Liver (tissue), 9 donors: ENCODE measurements around the gene NSUN4. TPM values are rescaled to one million over a fixed set of nuclear protein-coding genes. Genes with fewer than 3 reads are reported as not detected.

Source experiments
- DNase-seq: peaks from one replicate; pipeline ENCODE4 v3.0.0-alpha.2; 2017; ENCODE audit warnings: low spot score
- H3K27ac ChIP-seq, 2 donors: one replicate each; pipeline ENCODE4 v1.7.0; 2013; ENCODE audit warnings: inconsistent platforms in 2 of 2, low read length in 2 of 2, control low read depth in 1 of 2, low read depth in 1 of 2, mild to moderate bottlenecking in 1 of 2
- H3K27me3 ChIP-seq, 4 donors: one replicate each; pipeline versions ENCODE4 v1.6.1 to v1.7.0; 2013; ENCODE audit warnings: low read length in 3 of 4, inconsistent platforms in 1 of 4, mild to moderate bottlenecking in 1 of 4, moderate library complexity in 1 of 4; ENCODE audit not compliant: control insufficient read depth in 4 of 4, insufficient read depth in 4 of 4
- H3K36me3 ChIP-seq, 4 donors: one replicate each; pipeline versions ENCODE4 v1.6.1 to v1.7.0; 2013; ENCODE audit warnings: low read length in 3 of 4, mild to moderate bottlenecking in 3 of 4, low read depth in 1 of 4, moderate library complexity in 1 of 4; ENCODE audit not compliant: control insufficient read depth in 4 of 4, insufficient read depth in 3 of 4
- H3K4me1 ChIP-seq, 4 donors: one replicate each; pipeline versions ENCODE4 v1.6.1 to v1.7.0; 2013; ENCODE audit warnings: low read length in 3 of 4, mild to moderate bottlenecking in 3 of 4, moderate library complexity in 1 of 4; ENCODE audit not compliant: control insufficient read depth in 4 of 4, insufficient read depth in 4 of 4
- H3K4me3 ChIP-seq, 3 donors: one replicate each; pipeline versions ENCODE4 v1.6.1 to v1.7.0; 2013; ENCODE audit warnings: low read length in 3 of 3, control low read depth in 1 of 3, low read depth in 1 of 3, mild to moderate bottlenecking in 1 of 3
- H3K9ac ChIP-seq, 2 donors: one replicate each; pipeline ENCODE4 v1.7.0; 2013; ENCODE audit warnings: low read length in 2 of 2, mild to moderate bottlenecking in 2 of 2, moderate library complexity in 2 of 2, control low read depth in 1 of 2, low read depth in 1 of 2
- H3K9me3 ChIP-seq, 4 donors: one replicate each; pipeline versions ENCODE4 v1.6.1 to v1.7.0; 2013; ENCODE audit warnings: low read length in 3 of 4; ENCODE audit not compliant: control insufficient read depth in 4 of 4
- EGR1 ChIP-seq, 2 donors: IDR thresholded peaks; 2 replicates each; pipeline ENCODE4 v1.6.1; 2016 to 2018; ENCODE audit warnings: antibody characterized with exemption in 2 of 2, low read depth in 2 of 2
- FOXA1 ChIP-seq: IDR thresholded peaks from 2 replicates; pipeline ENCODE4 v1.6.1; 2016; ENCODE audit warnings: antibody characterized with exemption
- FOXA2 ChIP-seq: IDR thresholded peaks from 2 replicates; pipeline ENCODE4 v1.6.1; 2016; ENCODE audit warnings: antibody characterized with exemption
- GABPA ChIP-seq, 2 donors: IDR thresholded peaks in 1 of 2; conservative IDR thresholded peaks in 1 of 2; 2 replicates each; pipeline ENCODE4 v1.6.1; 2016; ENCODE audit warnings: antibody characterized with exemption in 2 of 2, mild to moderate bottlenecking in 1 of 2, moderate library complexity in 1 of 2
- HNF4A ChIP-seq, 2 donors: conservative IDR thresholded peaks; 2 replicates each; pipeline ENCODE4 v1.6.1; 2016; ENCODE audit warnings: antibody characterized with exemption in 2 of 2, mild to moderate bottlenecking in 2 of 2
- HNF4G ChIP-seq: IDR thresholded peaks from 2 replicates; pipeline ENCODE4 v1.6.1; 2016; ENCODE audit warnings: antibody characterized with exemption
- JUND ChIP-seq, 2 donors: IDR thresholded peaks; 2 replicates each; pipeline ENCODE4 v1.6.1; 2016; ENCODE audit warnings: antibody characterized with exemption in 2 of 2
- NR2F2 ChIP-seq: IDR thresholded peaks from 2 replicates; pipeline ENCODE4 v1.6.1; 2016; ENCODE audit warnings: antibody characterized with exemption
- RAD21 ChIP-seq, 2 donors: IDR thresholded peaks; 2 replicates each; pipeline ENCODE4 v1.6.1; 2016; ENCODE audit warnings: antibody characterized with exemption in 2 of 2, mild to moderate bottlenecking in 2 of 2
- RXRA ChIP-seq, 2 donors: IDR thresholded peaks; 2 replicates each; pipeline ENCODE4 v1.6.1; 2017 to 2018; ENCODE audit warnings: antibody characterized with exemption in 2 of 2, mild to moderate bottlenecking in 1 of 2
- SP1 ChIP-seq: IDR thresholded peaks from 2 replicates; pipeline ENCODE4 v1.6.1; 2018; ENCODE audit warnings: antibody characterized with exemption, mild to moderate bottlenecking
- TAF1 ChIP-seq: conservative IDR thresholded peaks from 2 replicates; pipeline ENCODE4 v1.6.1; 2016; ENCODE audit warnings: antibody characterized with exemption, mild to moderate bottlenecking
- YY1 ChIP-seq: IDR thresholded peaks from 2 replicates; pipeline ENCODE4 v1.6.1; 2016; ENCODE audit warnings: antibody characterized with exemption, mild to moderate bottlenecking
- WGBS: extraction: QIAGEN DNeasy Blood & Tissue Kit; methylation state at CpG from one replicate; pipeline ENCODE4 v1.1.7; 2013; 5-methylcytosine and 5-hydroxymethylcytosine counted together
- polyA plus RNA-seq, 2 donors: library from polyadenylated mRNA; stranded (reverse) in 1 of 2; unstranded in 1 of 2; fragments of 200-250 nt in 1 of 2; fragments of >200 nt in 1 of 2; fragmentation: Nextera tagmentation in 1 of 2; extraction: Ambion mirVana in 1 of 2; gene quantifications; one replicate each; pipeline versions ENCODE4 v1.2.1 to v1.2.3, GENCODE V29; 2013 to 2015
- total RNA-seq, 2 donors: library from RNA; depleted of rRNA; stranded (reverse); fragments of >200 nt; gene quantifications; one replicate each; pipeline ENCODE4 v1.2.3, GENCODE V29; 2014
- TF ChIP-seq, protein P1 (sequence below): IDR thresholded peaks from 2 replicates; pipeline ENCODE4 v1.6.1; 2016; ENCODE audit warnings: antibody characterized with exemption
- TF ChIP-seq, protein P2 (sequence below): IDR thresholded peaks from 2 replicates; pipeline ENCODE4 v1.6.1; 2016; ENCODE audit warnings: antibody characterized with exemption, mild to moderate bottlenecking
- TF ChIP-seq, protein P3 (sequence below): fragments of 150-350 bp; IDR thresholded peaks from 2 replicates; pipeline ENCODE4 v1.5.1; 2017; ENCODE audit warnings: improper control_type of control experiment, low read depth, low read length; ENCODE audit not compliant: missing input control
- TF ChIP-seq, protein P4 (sequence below): IDR thresholded peaks from 2 replicates; pipeline ENCODE4 v1.6.1; 2016; ENCODE audit warnings: antibody characterized with exemption
- TF ChIP-seq, protein P5 (sequence below): IDR thresholded peaks from 2 replicates; pipeline ENCODE4 v1.6.1; 2016; ENCODE audit warnings: antibody characterized with exemption
- donor health status: healthy.
- donor health status: healthy.
- donor health status: healthy.
- donor health status: healthy.
- donor health status: healthy.

NSUN4 gene
- total and polyA plus RNA-seq, 4 donors = 7.0 to 17.2 (median 12.0) TPM

DNA sequence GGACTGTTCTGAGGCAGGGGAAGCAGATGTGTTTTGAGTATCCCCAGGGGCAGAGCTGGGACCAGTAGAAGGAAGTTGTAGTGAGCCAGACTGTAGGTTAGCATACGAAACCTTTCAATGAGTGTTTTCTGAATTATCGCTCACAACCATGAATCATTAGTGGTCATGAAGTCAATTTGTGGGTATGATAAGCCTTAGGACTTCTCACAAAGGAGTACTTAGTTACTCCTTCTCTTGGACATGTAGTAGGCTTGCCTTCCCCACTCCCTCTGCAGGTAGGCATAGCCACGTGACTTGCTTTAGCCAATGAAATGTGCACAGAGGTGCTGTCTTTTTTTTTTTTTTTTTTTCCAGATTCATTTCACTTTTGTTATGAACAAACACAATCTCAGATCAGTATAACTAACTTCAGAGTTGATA is 29.6 kb downstream of the NSUN4 start:
- Histone ChIP-seq H3K36me3 (peaks cover 3 to 19% (median 9%) of the 10 kb centered on the region in 4 donors), H3K4me3 (no peak overlapping the region), H3K4me1 (no peaks in the 10 kb centered on the region), H3K27ac (no peak overlapping the region), H3K9ac (no peak overlapping the region), H3K9me3 (no peaks in the 10 kb centered on the region), H3K27me3 (no peaks in the 10 kb centered on the region)
- no peak for TF ChIP-seq RXRA (IDR thresholded peaks at IDR 0.05)
- TF ChIP-seq, protein P1, sequence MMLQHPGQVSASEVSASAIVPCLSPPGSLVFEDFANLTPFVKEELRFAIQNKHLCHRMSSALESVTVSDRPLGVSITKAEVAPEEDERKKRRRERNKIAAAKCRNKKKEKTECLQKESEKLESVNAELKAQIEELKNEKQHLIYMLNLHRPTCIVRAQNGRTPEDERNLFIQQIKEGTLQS = no peak
- TF ChIP-seq, protein P2, sequence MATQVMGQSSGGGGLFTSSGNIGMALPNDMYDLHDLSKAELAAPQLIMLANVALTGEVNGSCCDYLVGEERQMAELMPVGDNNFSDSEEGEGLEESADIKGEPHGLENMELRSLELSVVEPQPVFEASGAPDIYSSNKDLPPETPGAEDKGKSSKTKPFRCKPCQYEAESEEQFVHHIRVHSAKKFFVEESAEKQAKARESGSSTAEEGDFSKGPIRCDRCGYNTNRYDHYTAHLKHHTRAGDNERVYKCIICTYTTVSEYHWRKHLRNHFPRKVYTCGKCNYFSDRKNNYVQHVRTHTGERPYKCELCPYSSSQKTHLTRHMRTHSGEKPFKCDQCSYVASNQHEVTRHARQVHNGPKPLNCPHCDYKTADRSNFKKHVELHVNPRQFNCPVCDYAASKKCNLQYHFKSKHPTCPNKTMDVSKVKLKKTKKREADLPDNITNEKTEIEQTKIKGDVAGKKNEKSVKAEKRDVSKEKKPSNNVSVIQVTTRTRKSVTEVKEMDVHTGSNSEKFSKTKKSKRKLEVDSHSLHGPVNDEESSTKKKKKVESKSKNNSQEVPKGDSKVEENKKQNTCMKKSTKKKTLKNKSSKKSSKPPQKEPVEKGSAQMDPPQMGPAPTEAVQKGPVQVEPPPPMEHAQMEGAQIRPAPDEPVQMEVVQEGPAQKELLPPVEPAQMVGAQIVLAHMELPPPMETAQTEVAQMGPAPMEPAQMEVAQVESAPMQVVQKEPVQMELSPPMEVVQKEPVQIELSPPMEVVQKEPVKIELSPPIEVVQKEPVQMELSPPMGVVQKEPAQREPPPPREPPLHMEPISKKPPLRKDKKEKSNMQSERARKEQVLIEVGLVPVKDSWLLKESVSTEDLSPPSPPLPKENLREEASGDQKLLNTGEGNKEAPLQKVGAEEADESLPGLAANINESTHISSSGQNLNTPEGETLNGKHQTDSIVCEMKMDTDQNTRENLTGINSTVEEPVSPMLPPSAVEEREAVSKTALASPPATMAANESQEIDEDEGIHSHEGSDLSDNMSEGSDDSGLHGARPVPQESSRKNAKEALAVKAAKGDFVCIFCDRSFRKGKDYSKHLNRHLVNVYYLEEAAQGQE = no peak
- TF ChIP-seq, protein P3, sequence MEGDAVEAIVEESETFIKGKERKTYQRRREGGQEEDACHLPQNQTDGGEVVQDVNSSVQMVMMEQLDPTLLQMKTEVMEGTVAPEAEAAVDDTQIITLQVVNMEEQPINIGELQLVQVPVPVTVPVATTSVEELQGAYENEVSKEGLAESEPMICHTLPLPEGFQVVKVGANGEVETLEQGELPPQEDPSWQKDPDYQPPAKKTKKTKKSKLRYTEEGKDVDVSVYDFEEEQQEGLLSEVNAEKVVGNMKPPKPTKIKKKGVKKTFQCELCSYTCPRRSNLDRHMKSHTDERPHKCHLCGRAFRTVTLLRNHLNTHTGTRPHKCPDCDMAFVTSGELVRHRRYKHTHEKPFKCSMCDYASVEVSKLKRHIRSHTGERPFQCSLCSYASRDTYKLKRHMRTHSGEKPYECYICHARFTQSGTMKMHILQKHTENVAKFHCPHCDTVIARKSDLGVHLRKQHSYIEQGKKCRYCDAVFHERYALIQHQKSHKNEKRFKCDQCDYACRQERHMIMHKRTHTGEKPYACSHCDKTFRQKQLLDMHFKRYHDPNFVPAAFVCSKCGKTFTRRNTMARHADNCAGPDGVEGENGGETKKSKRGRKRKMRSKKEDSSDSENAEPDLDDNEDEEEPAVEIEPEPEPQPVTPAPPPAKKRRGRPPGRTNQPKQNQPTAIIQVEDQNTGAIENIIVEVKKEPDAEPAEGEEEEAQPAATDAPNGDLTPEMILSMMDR = no peak
- TF ChIP-seq NR2F2 = no peak
- no peak for TF ChIP-seq YY1
- TF ChIP-seq, protein P4, sequence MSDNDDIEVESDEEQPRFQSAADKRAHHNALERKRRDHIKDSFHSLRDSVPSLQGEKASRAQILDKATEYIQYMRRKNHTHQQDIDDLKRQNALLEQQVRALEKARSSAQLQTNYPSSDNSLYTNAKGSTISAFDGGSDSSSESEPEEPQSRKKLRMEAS = no peak
- TF ChIP-seq HNF4A (conservative IDR thresholded peaks at IDR 0.05) = no peak
- TF ChIP-seq TAF1 = no peak
- TF ChIP-seq GABPA (IDR thresholded peaks at IDR 0.05 in 1 of 2, conservative IDR thresholded peaks at IDR 0.05 in 1 of 2) = no peak
- TF ChIP-seq FOXA1 = no peak
- TF ChIP-seq, protein P5, sequence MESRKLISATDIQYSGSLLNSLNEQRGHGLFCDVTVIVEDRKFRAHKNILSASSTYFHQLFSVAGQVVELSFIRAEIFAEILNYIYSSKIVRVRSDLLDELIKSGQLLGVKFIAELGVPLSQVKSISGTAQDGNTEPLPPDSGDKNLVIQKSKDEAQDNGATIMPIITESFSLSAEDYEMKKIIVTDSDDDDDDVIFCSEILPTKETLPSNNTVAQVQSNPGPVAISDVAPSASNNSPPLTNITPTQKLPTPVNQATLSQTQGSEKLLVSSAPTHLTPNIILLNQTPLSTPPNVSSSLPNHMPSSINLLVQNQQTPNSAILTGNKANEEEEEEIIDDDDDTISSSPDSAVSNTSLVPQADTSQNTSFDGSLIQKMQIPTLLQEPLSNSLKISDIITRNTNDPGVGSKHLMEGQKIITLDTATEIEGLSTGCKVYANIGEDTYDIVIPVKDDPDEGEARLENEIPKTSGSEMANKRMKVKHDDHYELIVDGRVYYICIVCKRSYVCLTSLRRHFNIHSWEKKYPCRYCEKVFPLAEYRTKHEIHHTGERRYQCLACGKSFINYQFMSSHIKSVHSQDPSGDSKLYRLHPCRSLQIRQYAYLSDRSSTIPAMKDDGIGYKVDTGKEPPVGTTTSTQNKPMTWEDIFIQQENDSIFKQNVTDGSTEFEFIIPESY = no peak
- no peak for TF ChIP-seq FOXA2
- no peak for TF ChIP-seq RAD21 (IDR thresholded peaks at IDR 0.05)
- no peak for TF ChIP-seq EGR1 (IDR thresholded peaks at IDR 0.05; ENCODE audit: low read depth in 2 of 2)
- 87% methylated on average over 3 of the region's 3 CpGs for WGBS
- DNase-seq = no peak

DNA sequence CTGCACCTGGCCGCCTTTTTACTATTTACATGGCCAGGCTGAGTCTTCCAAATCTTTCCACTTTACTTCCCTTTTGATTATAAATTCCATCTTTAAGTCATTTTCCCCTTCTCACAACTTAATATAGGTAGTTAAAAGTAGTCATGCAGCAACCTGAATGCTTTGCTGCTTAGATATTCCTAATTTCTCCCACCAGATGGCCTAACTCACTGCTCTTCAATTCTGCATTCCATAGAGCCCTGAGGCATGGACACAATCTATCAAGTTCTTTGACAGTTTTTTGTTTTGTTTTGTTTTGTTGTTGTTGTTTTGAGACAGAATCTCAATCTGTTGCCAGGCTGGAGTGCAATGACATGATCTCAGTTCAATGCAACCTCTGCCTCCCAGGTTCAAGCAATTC is 31.8 kb downstream of the NSUN4 start:
- Histone ChIP-seq H3K27ac (no peak overlapping the region), H3K9ac (no peak overlapping the region), H3K4me1 (no peaks in the 10 kb centered on the region), H3K36me3 (peaks cover 3 to 14% (median 7%) of the 10 kb centered on the region in 4 donors), H3K9me3 (no peaks in the 10 kb centered on the region), H3K4me3 (no peak overlapping the region), H3K27me3 (no peaks in the 10 kb centered on the region)
- 98% methylated on average over 1 of the region's 1 CpG for WGBS
- no peak for DNase-seq
- TF ChIP-seq, protein P3 = no peak
- TF ChIP-seq JUND (IDR thresholded peaks at IDR 0.05) = no peak
- TF ChIP-seq, protein P5 = no peak
- TF ChIP-seq RAD21 (IDR thresholded peaks at IDR 0.05) = no peak
- TF ChIP-seq, protein P4 = no peak
- TF ChIP-seq TAF1 = no peak
- no peak for TF ChIP-seq FOXA1
- no peak for TF ChIP-seq HNF4G
- no peak for TF ChIP-seq RXRA (IDR thresholded peaks at IDR 0.05)
- TF ChIP-seq FOXA2 = no peak
- no peak for TF ChIP-seq NR2F2
- no peak for TF ChIP-seq SP1
- no peak for TF ChIP-seq GABPA (IDR thresholded peaks at IDR 0.05 in 1 of 2, conservative IDR thresholded peaks at IDR 0.05 in 1 of 2)
- TF ChIP-seq, protein P1 = no peak
- TF ChIP-seq EGR1 (IDR thresholded peaks at IDR 0.05; ENCODE audit: low read depth in 2 of 2) = no peak
- no peak for TF ChIP-seq HNF4A (conservative IDR thresholded peaks at IDR 0.05)
- no peak for TF ChIP-seq YY1
